Hepatocyte (in vitro differentiated cells): ENCODE data around the gene ZFHX3. TPM values are rescaled to one million over a fixed set of nuclear protein-coding genes. Genes with fewer than 3 reads are reported as not detected.

Source experiments
- DNase-seq: peaks from one replicate; pipeline ENCODE4 v3.0.0-alpha.2; 2016; ENCODE audit warnings: low spot score
- H2AFZ ChIP-seq: fragments of 200-600 bp; sonication (generic); 2 replicates; pipeline ENCODE4 v1.6.0; 2016; ENCODE audit warnings: antibody characterized with exemption, mild to moderate bottlenecking
- H3K27ac ChIP-seq: fragments of 200-600 bp; sonication (generic); 2 replicates; pipeline ENCODE4 v1.5.1; 2016; ENCODE audit warnings: mild to moderate bottlenecking
- H3K27me3 ChIP-seq: fragments of 200-600 bp; sonication (generic); 2 replicates; pipeline ENCODE4 v1.6.1; 2016
- H3K36me3 ChIP-seq: fragments of 200-600 bp; sonication (generic); replicated peaks from 2 replicates; pipeline ENCODE4 v1.5.1; 2016; ENCODE audit warnings: low read depth; ENCODE audit not compliant: insufficient read depth
- H3K4me1 ChIP-seq: fragments of 200-600 bp; sonication (generic); 2 replicates; pipeline ENCODE4 v1.5.1; 2016; ENCODE audit warnings: mild to moderate bottlenecking, moderate library complexity; ENCODE audit not compliant: insufficient read depth
- H3K4me2 ChIP-seq: fragments of 200-600 bp; sonication (generic); 2 replicates; pipeline ENCODE4 v1.6.0; 2016
- H3K4me3 ChIP-seq: fragments of 200-600 bp; sonication (generic); 2 replicates; pipeline ENCODE4 v1.5.1; 2016; ENCODE audit warnings: mild to moderate bottlenecking
- H3K79me2 ChIP-seq: fragments of 200-600 bp; sonication (generic); 2 replicates; pipeline ENCODE4 v1.6.0; 2017; ENCODE audit warnings: mild to moderate bottlenecking
- H3K9me2 ChIP-seq: fragments of 200-600 bp; sonication (generic); replicated peaks from 2 replicates; pipeline ENCODE4 v1.6.0; 2017; ENCODE audit warnings: mild to moderate bottlenecking; ENCODE audit not compliant: insufficient read depth
- H3K9me3 ChIP-seq: fragments of 200-600 bp; sonication (generic); 2 replicates; pipeline ENCODE4 v1.5.1; 2016; ENCODE audit warnings: low read depth, mild to moderate bottlenecking
- H4K20me1 ChIP-seq: fragments of 200-600 bp; sonication (generic); 2 replicates; pipeline ENCODE4 v1.6.0; 2016; ENCODE audit warnings: mild to moderate bottlenecking; ENCODE audit not compliant: insufficient read depth, poor library complexity, severe bottlenecking
- EZH2 ChIP-seq: fragments of 200-600 bp; sonication (generic); IDR thresholded peaks from 2 replicates; pipeline ENCODE4 v1.6.1; 2016; ENCODE audit warnings: antibody characterized with exemption, mild to moderate bottlenecking, borderline replicate concordance
- EZH2phosphoT487 ChIP-seq: fragments of 200-600 bp; sonication (generic); IDR thresholded peaks from one replicate; pipeline ENCODE4 v1.6.1; 2018; ENCODE audit warnings: antibody characterized with exemption, mild to moderate bottlenecking, low read depth, moderate library complexity; ENCODE audit not compliant: unreplicated experiment, severe bottlenecking
- WGBS: methylation state at CpG from one replicate; pipeline ENCODE4 v1.1.6; 2016; ENCODE audit warnings: low lambda C conversion rate; ENCODE audit errors: missing lambda C conversion rate; 5-methylcytosine and 5-hydroxymethylcytosine counted together
- polyA plus RNA-seq: library from polyadenylated mRNA; unstranded; fragments of >200 nt; fragmentation: Nextera tagmentation; extraction: Ambion mirVana; gene quantifications from 2 replicates; pipeline ENCODE4 v1.2.1, GENCODE V29; 2016
- total RNA-seq: library from RNA; depleted of rRNA; stranded (reverse); fragments of >200 nt; gene quantifications from 2 replicates; pipeline ENCODE4 v1.2.3, GENCODE V29; 2014
- TF ChIP-seq, protein P1 (sequence below): fragments of 200-600 bp; sonication (generic); IDR thresholded peaks from 2 replicates; pipeline ENCODE4 v1.5.1; 2016; ENCODE audit warnings: antibody characterized with exemption, mild to moderate bottlenecking; ENCODE audit not compliant: poor library complexity

The ZFHX3 gene
- total and polyA plus RNA-seq, 2 experiments from 2014 or later: 6.4 to 11.6 TPM

GRCh38 chr16:73092236-73092781, 44.4 kb upstream of the ZFHX3 start:
- DNase-seq: no peak
- 83% methylated on average over 16 of the region's 16 CpGs for WGBS
- H4K20me1 ChIP-seq: no peaks in the 10 kb centered on the region

GRCh38 chr16:73091174-73091573, 43.2 kb upstream of the ZFHX3 start:
- H3K79me2 ChIP-seq: no peaks in the 10 kb centered on the region
- TF ChIP-seq EZH2phosphoT487 (no peak), EZH2 (no peak)
- TF ChIP-seq, protein P1, sequence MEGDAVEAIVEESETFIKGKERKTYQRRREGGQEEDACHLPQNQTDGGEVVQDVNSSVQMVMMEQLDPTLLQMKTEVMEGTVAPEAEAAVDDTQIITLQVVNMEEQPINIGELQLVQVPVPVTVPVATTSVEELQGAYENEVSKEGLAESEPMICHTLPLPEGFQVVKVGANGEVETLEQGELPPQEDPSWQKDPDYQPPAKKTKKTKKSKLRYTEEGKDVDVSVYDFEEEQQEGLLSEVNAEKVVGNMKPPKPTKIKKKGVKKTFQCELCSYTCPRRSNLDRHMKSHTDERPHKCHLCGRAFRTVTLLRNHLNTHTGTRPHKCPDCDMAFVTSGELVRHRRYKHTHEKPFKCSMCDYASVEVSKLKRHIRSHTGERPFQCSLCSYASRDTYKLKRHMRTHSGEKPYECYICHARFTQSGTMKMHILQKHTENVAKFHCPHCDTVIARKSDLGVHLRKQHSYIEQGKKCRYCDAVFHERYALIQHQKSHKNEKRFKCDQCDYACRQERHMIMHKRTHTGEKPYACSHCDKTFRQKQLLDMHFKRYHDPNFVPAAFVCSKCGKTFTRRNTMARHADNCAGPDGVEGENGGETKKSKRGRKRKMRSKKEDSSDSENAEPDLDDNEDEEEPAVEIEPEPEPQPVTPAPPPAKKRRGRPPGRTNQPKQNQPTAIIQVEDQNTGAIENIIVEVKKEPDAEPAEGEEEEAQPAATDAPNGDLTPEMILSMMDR: no peak
- no peaks in the 10 kb centered on the region for H3K9me2 ChIP-seq
- H3K4me3 ChIP-seq: no peak overlapping the region
- no peak overlapping the region for H3K4me2 ChIP-seq
- no peaks in the 10 kb centered on the region for H3K36me3 ChIP-seq
- H2AFZ ChIP-seq: no peak overlapping the region
- no peak for DNase-seq
- H3K4me1 ChIP-seq: no peaks in the 10 kb centered on the region
- no peaks in the 10 kb centered on the region for H3K9me3 ChIP-seq
- 93% methylated on average over 4 of the region's 8 CpGs for WGBS
- H3K27me3 ChIP-seq: no peaks in the 10 kb centered on the region
- no peaks in the 10 kb centered on the region for H4K20me1 ChIP-seq
- H3K27ac ChIP-seq: no peak overlapping the region

More at GRCh38 chr16:73092236-73092781, 44.4 kb upstream of the ZFHX3 start:
- Histone ChIP-seq H3K4me3 (no peak overlapping the region), H3K27ac (no peak overlapping the region), H3K4me2 (no peak overlapping the region), H3K9me3 (no peaks in the 10 kb centered on the region), H3K9me2 (no peaks in the 10 kb centered on the region), H3K4me1 (no peaks in the 10 kb centered on the region), H3K36me3 (no peaks in the 10 kb centered on the region), H3K79me2 (no peaks in the 10 kb centered on the region), H3K27me3 (no peaks in the 10 kb centered on the region), H2AFZ (no peak overlapping the region)
- no peak for TF ChIP-seq EZH2
- no peak for TF ChIP-seq EZH2phosphoT487
- TF ChIP-seq, protein P1: no peak

DNA sequence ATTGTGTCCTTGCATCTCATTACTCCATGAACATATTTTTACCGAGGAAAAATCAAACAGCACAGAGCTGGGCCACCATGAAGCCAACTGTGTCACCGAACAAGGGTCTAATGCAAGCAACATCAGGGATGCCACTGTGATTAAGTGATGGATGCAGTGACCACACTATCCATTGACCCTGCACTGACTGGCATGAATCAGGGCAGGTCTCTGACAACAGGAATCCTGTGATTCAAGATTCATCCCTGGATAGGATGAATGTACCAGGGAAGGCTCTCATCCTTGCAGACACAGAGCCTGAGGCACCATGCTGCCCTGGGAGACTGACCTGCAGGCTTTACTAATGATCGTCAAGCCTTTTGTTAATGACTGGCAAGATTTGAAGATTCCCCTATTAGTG, 41.5 kb upstream of the ZFHX3 start:
- Histone ChIP-seq H3K4me3 (no peak overlapping the region), H3K79me2 (no peaks in the 10 kb centered on the region), H2AFZ (no peak overlapping the region), H3K27ac (no peak overlapping the region), H3K27me3 (no peaks in the 10 kb centered on the region), H3K36me3 (no peaks in the 10 kb centered on the region), H3K9me3 (no peaks in the 10 kb centered on the region), H4K20me1 (no peaks in the 10 kb centered on the region), H3K4me1 (no peaks in the 10 kb centered on the region), H3K4me2 (no peak overlapping the region), H3K9me2 (no peaks in the 10 kb centered on the region)
- no peak for DNase-seq
- 94% methylated on average over 3 of the region's 3 CpGs for WGBS
- TF ChIP-seq, protein P1: no peak

DNA sequence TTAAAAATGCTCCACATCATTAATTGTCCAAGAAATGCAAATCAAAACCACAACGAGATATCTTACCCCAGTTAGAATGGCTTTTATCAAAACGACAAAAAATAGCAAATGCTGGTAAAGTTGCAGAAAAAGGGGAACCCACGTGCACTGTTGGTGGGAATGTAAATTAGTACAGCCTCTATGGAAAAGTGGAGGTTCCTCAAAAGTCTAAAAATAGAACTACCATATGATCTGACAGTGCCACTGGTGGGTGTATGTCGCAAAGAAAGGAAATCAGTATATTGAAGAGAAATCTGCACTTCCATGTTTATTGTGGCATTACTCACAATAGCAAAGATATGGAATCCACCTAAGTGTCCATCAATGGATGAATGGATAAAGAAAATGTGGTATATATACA, 38.2 kb upstream of the ZFHX3 start:
- Histone ChIP-seq H3K79me2 (no peaks in the 10 kb centered on the region), H3K4me3 (no peak overlapping the region), H3K9me2 (no peaks in the 10 kb centered on the region), H3K4me2 (no peak overlapping the region), H3K27ac (no peak overlapping the region), H3K4me1 (no peaks in the 10 kb centered on the region), H2AFZ (no peak overlapping the region), H3K36me3 (no peaks in the 10 kb centered on the region), H3K9me3 (no peaks in the 10 kb centered on the region), H4K20me1 (no peaks in the 10 kb centered on the region), H3K27me3 (no peaks in the 10 kb centered on the region)
- TF ChIP-seq, protein P1: no peak
- TF ChIP-seq EZH2: no peak
- no peak for TF ChIP-seq EZH2phosphoT487
- no peak for DNase-seq
- WGBS: 90% methylated on average over 4 of the region's 4 CpGs
